GM12875 (cell line): ENCODE results near the gene GK2.

Source experiments
- H3K4me3 ChIP-seq: one replicate; pipeline ENCODE4 v1.5.1; 2011; ENCODE audit warnings: low read depth, low read length, control low read depth
- TF ChIP-seq, protein P1 (sequence below): IDR thresholded peaks from 2 replicates; pipeline ENCODE4 v1.5.1; 2011; ENCODE audit warnings: low read depth, mild to moderate bottlenecking, control low read depth, inconsistent platforms, low read length, moderate library complexity, borderline replicate concordance; ENCODE audit not compliant: insufficient read depth

The GK2 gene

DNA sequence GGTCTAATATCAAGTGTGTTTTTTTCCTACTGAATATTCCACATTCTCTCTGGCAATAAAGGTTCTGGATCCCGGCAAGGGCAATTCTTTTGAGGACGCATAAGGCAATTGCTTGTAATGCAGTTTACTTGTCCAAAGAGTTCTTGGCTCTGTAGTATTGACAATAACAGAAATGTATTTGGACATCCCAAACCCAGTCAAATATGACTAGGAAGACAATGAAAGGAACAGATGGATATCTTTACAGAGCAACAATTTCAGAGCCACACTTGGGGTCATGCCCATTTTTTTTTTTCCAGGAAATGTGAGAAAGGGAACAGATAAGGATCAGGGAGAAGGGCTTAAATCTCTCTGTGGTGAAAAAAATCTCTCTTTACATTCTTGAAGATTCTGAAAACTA lies 12.2 kb downstream of the GK2 start:
- TF ChIP-seq, protein P1, sequence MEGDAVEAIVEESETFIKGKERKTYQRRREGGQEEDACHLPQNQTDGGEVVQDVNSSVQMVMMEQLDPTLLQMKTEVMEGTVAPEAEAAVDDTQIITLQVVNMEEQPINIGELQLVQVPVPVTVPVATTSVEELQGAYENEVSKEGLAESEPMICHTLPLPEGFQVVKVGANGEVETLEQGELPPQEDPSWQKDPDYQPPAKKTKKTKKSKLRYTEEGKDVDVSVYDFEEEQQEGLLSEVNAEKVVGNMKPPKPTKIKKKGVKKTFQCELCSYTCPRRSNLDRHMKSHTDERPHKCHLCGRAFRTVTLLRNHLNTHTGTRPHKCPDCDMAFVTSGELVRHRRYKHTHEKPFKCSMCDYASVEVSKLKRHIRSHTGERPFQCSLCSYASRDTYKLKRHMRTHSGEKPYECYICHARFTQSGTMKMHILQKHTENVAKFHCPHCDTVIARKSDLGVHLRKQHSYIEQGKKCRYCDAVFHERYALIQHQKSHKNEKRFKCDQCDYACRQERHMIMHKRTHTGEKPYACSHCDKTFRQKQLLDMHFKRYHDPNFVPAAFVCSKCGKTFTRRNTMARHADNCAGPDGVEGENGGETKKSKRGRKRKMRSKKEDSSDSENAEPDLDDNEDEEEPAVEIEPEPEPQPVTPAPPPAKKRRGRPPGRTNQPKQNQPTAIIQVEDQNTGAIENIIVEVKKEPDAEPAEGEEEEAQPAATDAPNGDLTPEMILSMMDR: no peak
- H3K4me3 ChIP-seq: no peak overlapping the region

DNA sequence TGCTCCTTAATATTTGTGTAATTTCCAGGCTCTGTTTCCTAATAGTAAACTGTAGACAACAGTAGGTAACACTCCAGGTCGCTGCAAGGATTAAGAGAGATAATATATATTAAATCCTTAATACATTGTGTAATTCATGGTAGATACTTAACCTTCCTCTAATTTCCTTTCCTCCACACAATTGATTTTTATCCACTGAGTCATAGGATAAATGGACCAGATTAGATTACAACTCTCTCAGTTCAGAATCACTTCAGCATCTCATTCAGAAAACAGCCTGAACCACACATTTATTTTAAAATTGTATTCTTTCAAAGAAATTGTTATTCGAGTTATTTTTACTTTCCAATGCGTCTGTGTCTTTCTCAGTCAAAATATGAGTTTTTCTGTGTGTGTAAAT lies 17.1 kb downstream of the GK2 start:
- TF ChIP-seq, protein P1: no peak
- no peak overlapping the region for H3K4me3 ChIP-seq

GRCh38 chr4:79385641-79386040 lies 22.4 kb downstream of the GK2 start:
- TF ChIP-seq, protein P1: no peak
- H3K4me3 ChIP-seq: no peak overlapping the region

DNA sequence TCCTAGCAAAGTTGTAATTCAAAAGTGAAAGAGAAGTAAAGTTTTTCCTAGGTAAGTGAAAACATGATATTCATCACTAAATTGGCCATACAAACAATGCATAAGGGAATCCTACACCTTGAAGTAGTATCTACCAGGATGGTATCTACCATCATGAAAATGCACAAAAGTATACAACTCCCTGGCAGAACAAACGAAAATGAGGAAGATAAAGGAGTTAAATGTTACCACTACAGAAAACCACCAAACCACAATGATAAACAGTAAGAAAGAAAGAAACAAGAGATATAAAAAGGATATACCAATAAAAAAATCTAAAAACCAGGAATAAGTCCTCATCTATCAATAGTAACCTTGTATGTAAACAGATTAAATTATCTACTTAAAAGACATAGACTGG lies 26.9 kb downstream of the GK2 start:
- H3K4me3 ChIP-seq: no peak overlapping the region
- TF ChIP-seq, protein P1: no peak

GRCh38 chr4:79370026-79370425 lies 38.0 kb downstream of the GK2 start:
- TF ChIP-seq, protein P1: no peak

DNA sequence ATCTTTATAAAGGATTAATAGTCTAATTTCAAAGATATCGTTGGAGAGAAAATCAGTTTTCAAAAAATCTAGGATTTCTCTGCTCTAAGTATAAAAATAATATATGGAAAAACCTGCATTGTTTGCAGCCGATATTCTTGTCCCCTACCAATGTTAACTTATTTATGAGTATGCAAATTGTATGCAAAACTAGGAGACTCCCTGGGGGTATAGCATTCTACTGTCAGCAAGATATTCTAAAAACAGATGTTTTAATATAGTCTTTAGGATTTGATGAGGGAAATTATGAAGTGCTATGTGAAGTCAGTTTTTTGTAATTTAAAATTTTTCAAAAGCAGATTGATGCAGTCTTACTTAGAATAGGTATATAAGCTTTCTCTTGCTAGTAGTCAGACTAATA lies 40.9 kb downstream of the GK2 start:
- TF ChIP-seq, protein P1: no peak
- no peak overlapping the region for H3K4me3 ChIP-seq

More at GRCh38 chr4:79370026-79370425, 38.0 kb downstream of the GK2 start:
- H3K4me3 ChIP-seq: no peak overlapping the region

DNA sequence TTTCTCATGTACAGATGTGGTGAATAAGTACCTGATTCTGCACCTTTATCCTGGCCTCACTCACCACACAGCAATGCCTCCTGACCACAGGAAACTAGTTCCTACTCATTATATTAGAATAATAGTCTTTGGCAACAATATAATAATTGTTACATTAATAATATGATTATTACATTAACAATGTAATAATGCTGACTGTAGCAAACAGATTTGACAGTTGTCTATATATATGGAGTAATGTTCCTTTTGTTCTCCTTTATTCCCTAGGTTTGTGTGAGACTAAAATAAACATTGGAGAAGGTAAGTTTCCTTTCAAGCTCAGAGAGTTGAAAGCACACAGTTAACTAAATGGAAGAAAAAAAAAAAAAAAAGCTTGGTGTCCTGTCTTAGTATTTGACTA lies 41.6 kb downstream of the GK2 start:
- TF ChIP-seq, protein P1: no peak
- H3K4me3 ChIP-seq: no peak overlapping the region
